G401.6 (cell line): ENCODE results near the gene KNDC1.

Source experiments
- FAIRE-seq: peaks from 2 replicates; lab custom pipeline; 2012; peaks lifted over from hg19 to GRCh38; lab: Jason Lieb, UNC

KNDC1 gene

GRCh38 chr10:133195096-133195495 lies 35.1 kb downstream of the KNDC1 start:
- no peak for FAIRE-seq

GRCh38 chr10:133195611-133196010 lies 35.6 kb downstream of the KNDC1 start:
- FAIRE-seq = no peak

- FAIRE-seq = no peak
Measured at GRCh38 chr10:133196221-133196915, 36.3 kb downstream of the KNDC1 start.

GRCh38 chr10:133196936-133197758 lies 37.1 kb downstream of the KNDC1 start:
- FAIRE-seq = no peak

- FAIRE-seq = no peak
Measured at GRCh38 chr10:133197786-133198185, 37.8 kb downstream of the KNDC1 start.

- FAIRE-seq = no peak
Measured at GRCh38 chr10:133198206-133198605, 38.2 kb downstream of the KNDC1 start.

GRCh38 chr10:133198621-133199487 lies 38.8 kb downstream of the KNDC1 start:
- no peak for FAIRE-seq

GRCh38 chr10:133199488-133199885 lies 39.5 kb downstream of the KNDC1 start:
- no peak for FAIRE-seq

- no peak for FAIRE-seq
Measured at GRCh38 chr10:133199992-133200611, 40.1 kb downstream of the KNDC1 start.

- no peak for FAIRE-seq
Measured at GRCh38 chr10:133200621-133201031, 40.6 kb downstream of the KNDC1 start.

GRCh38 chr10:133201151-133201947 lies 41.3 kb downstream of the KNDC1 start:
- FAIRE-seq = no peak

- FAIRE-seq = no peak
Measured at GRCh38 chr10:133201948-133202725, 42.1 kb downstream of the KNDC1 start.

- FAIRE-seq = no peak
Measured at GRCh38 chr10:133202778-133203651, 43.0 kb downstream of the KNDC1 start.

GRCh38 chr10:133203652-133204195 lies 43.7 kb downstream of the KNDC1 start:
- FAIRE-seq = no peak

GRCh38 chr10:133204226-133205015 lies 44.4 kb downstream of the KNDC1 start:
- no peak for FAIRE-seq

- FAIRE-seq = no peak
Measured at GRCh38 chr10:133205146-133205545, 45.1 kb downstream of the KNDC1 start.

GRCh38 chr10:133206356-133207040 lies 46.5 kb downstream of the KNDC1 start:
- no peak for FAIRE-seq
